ENCODE results near the gene SNW1. TPM values are rescaled to one million over a fixed set of nuclear protein-coding genes. Genes with fewer than 3 reads are reported as not detected.

SNW1 gene
- total and polyA plus RNA-seq, 2 of the 13 experiments (the other 11 are each of a cell fraction or from before 2014, with no cell fraction given): 23.2 to 65.8 TPM

GRCh38 chr14:77717608-77718305 is 43.2 kb downstream of the SNW1 start:
- in situ Hi-C loops (cut with HindIII; ENCODE audit: extremely low pct_ligation_motif_present, low pct_unique_long_range_greater_than_20kb): no loop called here
- Histone ChIP-seq H2AFZ (ENCODE audit: low read length) (no peak overlapping the region), H3K4me3 (replicated peaks in 1 of 3; ENCODE audit: insufficient read depth in 1 of 3, low read depth in 2 of 3, low read length in 3 of 3) (no peak overlapping the region), H3K27me3 (ENCODE audit: control insufficient read depth in 1 of 2, insufficient read depth in 2 of 2, low read length in 2 of 2) (no peaks in the 10 kb centered on the region), H4K20me1 (ENCODE audit: insufficient read depth, low read length) (no peaks in the 10 kb centered on the region; the same call in 1 of the 2 replicates), H3K27ac (ENCODE audit: extremely low read length, insufficient read depth, low read length) (no peak overlapping the region), H3K9me3 (ENCODE audit: low read length) (no peaks in the 10 kb centered on the region), H3K36me3 (replicated peaks in 1 of 2; ENCODE audit: control insufficient read depth in 1 of 2, insufficient read depth in 2 of 2, low read length in 2 of 2) (peaks cover 9 to 72% of the 10 kb centered on the region in 2 experiments), H3K4me2 (ENCODE audit: low read depth, low read length) (no peak overlapping the region), H3K79me2 (ENCODE audit: insufficient read depth, low read length) (peaks cover 11% of the 10 kb centered on the region), H3K9ac (ENCODE audit: insufficient read depth, low read depth, low read length) (no peak overlapping the region), H3K4me1 (ENCODE audit: insufficient read depth, low read length) (no peaks in the 10 kb centered on the region)
- no peak for FAIRE-seq
- TF ChIP-seq RBFOX2 (IDR thresholded peaks at IDR 0.05; ENCODE audit: low read depth, low read length) (peak; percentile 62), RBM22 (optimal IDR thresholded peaks at IDR 0.05; ENCODE audit: low read length) (peak; percentile 86), POLR2A (IDR thresholded peaks at IDR 0.05; ENCODE audit: insufficient read depth in 1 of 2, low read depth in 2 of 2, low read length in 2 of 2) (peak in 1 of 2 experiments; percentile 3; a peak in 1 of 4 replicates), CEBPG (CRISPR knock-in tag; IDR thresholded peaks at IDR 0.05) (no peak), E2F2 (CRISPR knock-in tag; IDR thresholded peaks at IDR 0.05; ENCODE audit: borderline replicate concordance) (no peak), AGO2 (optimal IDR thresholded peaks at IDR 0.05; ENCODE audit: low read depth, low read length) (peak; percentile 50), POLR2G (IDR thresholded peaks at IDR 0.05; ENCODE audit: low read depth, low read length) (peak; percentile 30; the same call in 1 of the 2 replicates)
- ChIA-PET CTCF (ENCODE audit: low intra/inter-chr PET ratio, low total read pairs) (no interaction called here), POLR2A (no interaction called here)
- no peak for ATAC-seq
- BruUV-seq (replicated peaks): TSS peak; percentile 60
- intact Hi-C loops (cut with micrococcal nuclease; ENCODE audit: unreplicated experiment): no loop called here
- 98% methylated on average over 5 of the region's 5 CpGs for WGBS (ENCODE audit: low lambda C conversion rate)
- DNase-seq (ENCODE audit: low spot score): no peak

GRCh38 chr14:77714926-77715325 is 46.0 kb downstream of the SNW1 start:
- in situ Hi-C loops (cut with HindIII; ENCODE audit: extremely low pct_ligation_motif_present, low pct_unique_long_range_greater_than_20kb) (no loop called here), intact Hi-C loops (cut with micrococcal nuclease; ENCODE audit: unreplicated experiment) (no loop called here)
- DNase-seq (ENCODE audit: low spot score) (no peak), ATAC-seq (no peak), FAIRE-seq (no peak)
- Histone ChIP-seq H3K79me2 (ENCODE audit: insufficient read depth, low read length) (peaks cover 36% of the 10 kb centered on the region), H2AFZ (ENCODE audit: low read length) (no peak overlapping the region), H3K4me1 (ENCODE audit: insufficient read depth, low read length) (peaks cover 19% of the 10 kb centered on the region), H3K4me3 (replicated peaks in 1 of 3; ENCODE audit: insufficient read depth in 1 of 3, low read depth in 2 of 3, low read length in 3 of 3) (no peak overlapping the region), H3K9me3 (ENCODE audit: low read length) (no peaks in the 10 kb centered on the region), H3K9ac (ENCODE audit: insufficient read depth, low read depth, low read length) (no peak overlapping the region), H4K20me1 (ENCODE audit: insufficient read depth, low read length) (peaks cover 15% of the 10 kb centered on the region; the same call in 1 of the 2 replicates), H3K27me3 (ENCODE audit: control insufficient read depth in 1 of 2, insufficient read depth in 2 of 2, low read length in 2 of 2) (no peaks in the 10 kb centered on the region), H3K36me3 (replicated peaks in 1 of 2; ENCODE audit: control insufficient read depth in 1 of 2, insufficient read depth in 2 of 2, low read length in 2 of 2) (peaks cover 12 to 62% of the 10 kb centered on the region in 2 experiments), H3K4me2 (ENCODE audit: low read depth, low read length) (no peak overlapping the region), H3K27ac (ENCODE audit: extremely low read length, insufficient read depth, low read length) (no peak overlapping the region)
- CTCF ChIA-PET (ENCODE audit: low intra/inter-chr PET ratio, low total read pairs): no interaction called here
- BruUV-seq (replicated peaks): no TSS peak
- POLR2A ChIA-PET: no interaction called here
- no peak for TF ChIP-seq ZNF781 (CRISPR knock-in tag; IDR thresholded peaks at IDR 0.05; ENCODE audit: borderline replicate concordance, not compliant biosample characterization)
- WGBS (ENCODE audit: low lambda C conversion rate): 95% methylated on average over 6 of the region's 6 CpGs
